IMR-90 (cell line): ENCODE results near the gene CNST. TPM values are rescaled to one million over a fixed set of nuclear protein-coding genes. Genes with fewer than 3 reads are reported as not detected.

ENCODE experiments used
- ATAC-seq: fragments of 200-7000 bp; cut with Tn5 transposase; 2 replicates; pipeline ENCODE4 v1.9.1; 2020; ENCODE audit warnings: low read depth, mild to moderate bottlenecking, moderate library complexity
- BruUV-seq: library from RNA; stranded (reverse); fragments of 400-500 nt; replicated peaks from 2 replicates; lab custom pipeline; 2021; lab: Mats Ljungman, UMichigan
- CTCF ChIA-PET: fragments of 300-600 bp; formaldehyde crosslinking; extraction: SDS; loops from one replicate; lab custom pipeline; 2021; ENCODE audit warnings: antibody characterized with exemption; lab: Yijun Ruan, JAX
- POLR2A ChIA-PET: fragments of 300-600 bp; sonication (Branson Sonifier 250); formaldehyde crosslinking; loops from one replicate; lab custom pipeline; 2022; ENCODE audit warnings: antibody characterized with exemption; ENCODE audit not compliant: unreplicated experiment; lab: Charles Lee
- DNase-seq: peaks from one replicate; pipeline ENCODE4 v3.0.0; 2013
- H2AFZ ChIP-seq: replicated peaks from 2 replicates; pipeline ENCODE3; 2013; ENCODE audit warnings: low read length, mild to moderate bottlenecking; ENCODE audit not compliant: poor library complexity
- H2AK5ac ChIP-seq: 2 replicates; pipeline ENCODE4 v1.6.1; 2013; ENCODE audit warnings: low read depth, low read length, inconsistent platforms
- H2AK9ac ChIP-seq: replicated peaks from 2 replicates; pipeline ENCODE3; 2013; ENCODE audit warnings: mild to moderate bottlenecking, low read depth, low read length, moderate library complexity; ENCODE audit not compliant: poor library complexity
- H2BK120ac ChIP-seq: 2 replicates; pipeline ENCODE4 v1.6.1; 2013; ENCODE audit warnings: low read depth, low read length, inconsistent platforms
- H2BK15ac ChIP-seq: 3 replicates; pipeline ENCODE4 v1.6.1; 2013; ENCODE audit warnings: low read depth, low read length, inconsistent platforms
- H2BK20ac ChIP-seq: 2 replicates; pipeline ENCODE4 v1.6.1; 2013; ENCODE audit warnings: low read depth, mild to moderate bottlenecking, inconsistent platforms, low read length, moderate library complexity
- H2BK5ac ChIP-seq: 2 replicates; pipeline ENCODE4 v1.6.1; 2013; ENCODE audit warnings: mild to moderate bottlenecking, low read depth, low read length, inconsistent platforms; ENCODE audit not compliant: poor library complexity, severe bottlenecking
- H3K14ac ChIP-seq: replicated peaks from 2 replicates; pipeline ENCODE4 v1.6.1; 2013; ENCODE audit warnings: low read depth, low read length, inconsistent platforms
- H3K18ac ChIP-seq: 2 replicates; pipeline ENCODE4 v1.6.1; 2013; ENCODE audit warnings: low read depth, low read length, control low read depth
- H3K23ac ChIP-seq: 2 replicates; pipeline ENCODE4 v1.6.1; 2013; ENCODE audit warnings: low read depth, low read length, inconsistent platforms
- H3K27ac ChIP-seq: 2 replicates; pipeline ENCODE4 v1.5.1; 2013; ENCODE audit warnings: mild to moderate bottlenecking, control low read depth, low read length; ENCODE audit not compliant: insufficient read depth
- H3K27me3 ChIP-seq: 2 replicates; pipeline ENCODE4 v1.6.1; 2013; ENCODE audit warnings: low read length; ENCODE audit not compliant: control insufficient read depth, insufficient read depth
- H3K36me3 ChIP-seq: 2 replicates; pipeline ENCODE4 v1.6.1; 2013; ENCODE audit warnings: low read length, mixed read lengths; ENCODE audit not compliant: control insufficient read depth, insufficient read depth
- H3K4ac ChIP-seq: 2 replicates; pipeline ENCODE4 v1.6.1; 2013; ENCODE audit warnings: low read depth, low read length, inconsistent platforms
- H3K4me1 ChIP-seq: 2 replicates; pipeline ENCODE4 v1.6.1; 2013; ENCODE audit warnings: low read length, mixed read lengths; ENCODE audit not compliant: control insufficient read depth, insufficient read depth
- H3K4me2 ChIP-seq: 2 replicates; pipeline ENCODE4 v1.6.1; 2013; ENCODE audit warnings: low read depth, mild to moderate bottlenecking, control low read depth, low read length, moderate library complexity
- H3K4me3 ChIP-seq: 2 replicates; pipeline ENCODE4 v1.5.1; 2013; ENCODE audit warnings: low read depth, mild to moderate bottlenecking, control low read depth, low read length, moderate library complexity; ENCODE audit not compliant: insufficient read depth
- H3K56ac ChIP-seq: 2 replicates; pipeline ENCODE4 v1.6.1; 2013; ENCODE audit warnings: low read length, inconsistent platforms; ENCODE audit not compliant: insufficient read depth; ENCODE audit errors: extremely low read depth
- H3K79me1 ChIP-seq, 2 experiments: 2 replicates each; pipeline ENCODE4 v1.6.1; 2013; ENCODE audit warnings: low read length in 2 of 2, inconsistent platforms in 1 of 2, low read depth in 1 of 2
- H3K9ac ChIP-seq: 2 replicates; pipeline ENCODE4 v1.6.1; 2013; ENCODE audit warnings: low read depth, low read length, control low read depth
- H3K9me1 ChIP-seq: 2 replicates; pipeline ENCODE4 v1.6.1; 2013; ENCODE audit warnings: low read length, inconsistent platforms; ENCODE audit not compliant: insufficient read depth
- H3K9me3 ChIP-seq: 2 replicates; pipeline ENCODE4 v1.6.1; 2013; ENCODE audit warnings: low read length; ENCODE audit not compliant: control insufficient read depth, insufficient read depth
- H4K20me1 ChIP-seq: 2 replicates; pipeline ENCODE4 v1.6.1; 2013; ENCODE audit warnings: low read length, inconsistent platforms; ENCODE audit not compliant: insufficient read depth
- H4K5ac ChIP-seq: 2 replicates; pipeline ENCODE4 v1.6.1; 2013; ENCODE audit warnings: mild to moderate bottlenecking, low read depth, low read length, control low read depth
- H4K8ac ChIP-seq, 2 experiments: 2 replicates each; pipeline ENCODE4 v1.6.1; 2013; ENCODE audit warnings: low read depth in 2 of 2, low read length in 2 of 2, control low read depth in 1 of 2, inconsistent platforms in 1 of 2
- H4K91ac ChIP-seq: 2 replicates; pipeline ENCODE4 v1.6.1; 2013; ENCODE audit warnings: low read depth, low read length, inconsistent platforms; ENCODE audit not compliant: insufficient read depth
- CHD1 ChIP-seq: IDR thresholded peaks from 2 replicates; pipeline ENCODE4 v1.6.1; 2012; ENCODE audit warnings: low read depth, low read length, improper control_type of control experiment
- CTCF ChIP-seq: conservative IDR thresholded peaks from 2 replicates; pipeline ENCODE4 v1.5.1; 2012; ENCODE audit warnings: mild to moderate bottlenecking, low read depth, low read length, improper control_type of control experiment
- ELK1 ChIP-seq: fragments of 150-350 bp; IDR thresholded peaks from 2 replicates; pipeline ENCODE4 v1.6.1; 2016; ENCODE audit warnings: low read depth, mild to moderate bottlenecking, low read length, moderate library complexity, borderline replicate concordance
- FOS ChIP-seq: fragments of 150-350 bp; IDR thresholded peaks from 2 replicates; pipeline ENCODE4 v1.6.1; 2016; ENCODE audit warnings: low read depth, low read length
- MAZ ChIP-seq: IDR thresholded peaks from 2 replicates; pipeline ENCODE4 v1.6.1; 2012; ENCODE audit warnings: low read depth, mild to moderate bottlenecking, low read length, improper control_type of control experiment, moderate library complexity, borderline replicate concordance
- NFE2L2 ChIP-seq: fragments of 150-350 bp; IDR thresholded peaks from 2 replicates; pipeline ENCODE4 v1.6.1; 2016; ENCODE audit warnings: low read depth, mild to moderate bottlenecking, low read length
- POLR2A ChIP-seq: IDR thresholded peaks from 2 replicates; pipeline ENCODE4 v1.6.1; 2012; ENCODE audit warnings: mild to moderate bottlenecking, low read depth, low read length
- RAD21 ChIP-seq: IDR thresholded peaks from 2 replicates; pipeline ENCODE4 v1.6.1; 2012; ENCODE audit warnings: low read length, improper control_type of control experiment
- RCOR1 ChIP-seq: IDR thresholded peaks from 2 replicates; pipeline ENCODE4 v1.6.1; 2012; ENCODE audit warnings: mild to moderate bottlenecking, low read length, improper control_type of control experiment; ENCODE audit not compliant: insufficient replicate concordance
- RFX5 ChIP-seq: IDR thresholded peaks from 2 replicates; pipeline ENCODE4 v1.8.0; 2012; ENCODE audit warnings: low read depth, mild to moderate bottlenecking, low read length, moderate library complexity
- SMC3 ChIP-seq: fragments of 150-350 bp; IDR thresholded peaks from 2 replicates; pipeline ENCODE4 v1.6.1; 2016; ENCODE audit warnings: low read depth, mild to moderate bottlenecking, antibody characterized with exemption, low read length, moderate library complexity
- USF2 ChIP-seq: fragments of 150-350 bp; IDR thresholded peaks from 2 replicates; pipeline ENCODE4 v1.6.1; 2017; ENCODE audit warnings: mild to moderate bottlenecking, antibody characterized with exemption, low read length, low read depth
- WGBS, 2 experiments: methylation state at CpG; one replicate each; pipeline versions ENCODE4 v1.1.5 to v1.1.7; 2013; ENCODE audit warnings: missing lambda C conversion rate in 2 of 2; ENCODE audit not compliant: insufficient read length in 1 of 2; ENCODE audit errors: extremely low coverage in 2 of 2; 5-methylcytosine and 5-hydroxymethylcytosine counted together
- dilution Hi-C: fragments of 300-500 bp; cut with HindIII; formaldehyde crosslinking; loops from one replicate; pipeline ENCODE4 v1.14.3; 2018; ENCODE audit warnings: low sequenced_read_pairs; ENCODE audit not compliant: unreplicated experiment
- in situ Hi-C: fragments of 300-500 bp; cut with MboI; formaldehyde crosslinking; loops from 3 replicates; pipeline ENCODE4 v1.14.3; 2019; ENCODE audit warnings: low sequenced_read_pairs, inconsistent platforms, mixed read lengths
- intact Hi-C: fragments of 100-400 bp; cut with micrococcal nuclease; formaldehyde crosslinking; loops from 2 replicates; pipeline ENCODE4 v1.10.0; 2022
- polyA plus RNA-seq, 3 experiments: library from polyadenylated mRNA; depleted of rRNA; stranded (reverse); fragments of >200 nt; gene quantifications; 2 replicates each; pipeline ENCODE4 v1.2.3, GENCODE V29; 2012; ENCODE audit warnings: low replicate concordance in 1 of 3
- total RNA-seq: library from RNA; depleted of rRNA; stranded (reverse); fragments of >200 nt; gene quantifications from 2 replicates; pipeline ENCODE4 v1.2.3, GENCODE V29; 2012

The CNST gene
- total and polyA plus RNA-seq, 2 of the 4 experiments (the other 2 are of a cell fraction): 15.4 to 25.5 TPM

GRCh38 chr1:246690100-246690499 lies 123.8 kb downstream of the CNST start:
- dilution Hi-C loops (no loop called here), in situ Hi-C loops (loop anchor here (5.0 to 25.0 kb wide), 2 partner anchors 62 to 1528 kb away; partner anchors contain the start of gene KIF26B), intact Hi-C loops (no loop called here)
- Histone ChIP-seq H3K79me1 (no peaks in the 10 kb centered on the region), H2AFZ (peak overlapping the region; percentile 58), H3K56ac (no peak overlapping the region), H4K8ac (no peak overlapping the region), H3K14ac (no peak overlapping the region), H4K5ac (no peak overlapping the region), H3K18ac (no peak overlapping the region), H3K4me3 (no peak overlapping the region), H2BK20ac (no peak overlapping the region), H3K27ac (no peak overlapping the region), H2BK120ac (no peak overlapping the region), H2BK15ac (no peak overlapping the region), H3K4me1 (no peaks in the 10 kb centered on the region), H3K9ac (no peak overlapping the region), H4K91ac (no peak overlapping the region), H3K23ac (no peak overlapping the region), H3K36me3 (no peaks in the 10 kb centered on the region), H2BK5ac (no peak overlapping the region), H2AK5ac (no peak overlapping the region), H3K4me2 (no peak overlapping the region), H4K20me1 (no peaks in the 10 kb centered on the region), H2AK9ac (no peak overlapping the region), H3K9me1 (no peaks in the 10 kb centered on the region), H3K27me3 (no peaks in the 10 kb centered on the region), H3K4ac (no peak overlapping the region), H3K9me3 (0 out of 2 replicates have a peak, but pooled peaks cover 3% of the 10 kb centered on the region)
- WGBS, 2 experiments: 90% methylated on average over 8 of the region's 12 CpGs; no CpG with 5 or more reads in 1 of the 2 experiments
- TF ChIP-seq RCOR1: no peak
- TF ChIP-seq CTCF: no peak
- no peak for TF ChIP-seq POLR2A
- TF ChIP-seq SMC3: no peak
- TF ChIP-seq RAD21: no peak
- no peak for TF ChIP-seq ELK1
- no peak for TF ChIP-seq NFE2L2
- no peak for TF ChIP-seq MAZ
- TF ChIP-seq FOS: no peak
- no peak for TF ChIP-seq USF2
- no peak for TF ChIP-seq CHD1
- TF ChIP-seq RFX5: no peak
- ChIA-PET CTCF (interaction anchor here (1.1 to 1.4 kb wide), 4 partner anchors 14 to 42 kb away, joined by 3 to 6 read pairs (median 4); no protein-coding TSS in a partner anchor), POLR2A (no interaction called here)
- no peak for ATAC-seq
- DNase-seq: no peak
- no TSS peak for BruUV-seq
